Measurements from ENCODE around the gene ZBTB16. TPM values are rescaled to one million over a fixed set of nuclear protein-coding genes. Genes with fewer than 3 reads are reported as not detected.

Gene ZBTB16
- total and polyA plus RNA-seq, 2 of the 4 experiments (the other 2 are of a cell fraction): not detected

DNA sequence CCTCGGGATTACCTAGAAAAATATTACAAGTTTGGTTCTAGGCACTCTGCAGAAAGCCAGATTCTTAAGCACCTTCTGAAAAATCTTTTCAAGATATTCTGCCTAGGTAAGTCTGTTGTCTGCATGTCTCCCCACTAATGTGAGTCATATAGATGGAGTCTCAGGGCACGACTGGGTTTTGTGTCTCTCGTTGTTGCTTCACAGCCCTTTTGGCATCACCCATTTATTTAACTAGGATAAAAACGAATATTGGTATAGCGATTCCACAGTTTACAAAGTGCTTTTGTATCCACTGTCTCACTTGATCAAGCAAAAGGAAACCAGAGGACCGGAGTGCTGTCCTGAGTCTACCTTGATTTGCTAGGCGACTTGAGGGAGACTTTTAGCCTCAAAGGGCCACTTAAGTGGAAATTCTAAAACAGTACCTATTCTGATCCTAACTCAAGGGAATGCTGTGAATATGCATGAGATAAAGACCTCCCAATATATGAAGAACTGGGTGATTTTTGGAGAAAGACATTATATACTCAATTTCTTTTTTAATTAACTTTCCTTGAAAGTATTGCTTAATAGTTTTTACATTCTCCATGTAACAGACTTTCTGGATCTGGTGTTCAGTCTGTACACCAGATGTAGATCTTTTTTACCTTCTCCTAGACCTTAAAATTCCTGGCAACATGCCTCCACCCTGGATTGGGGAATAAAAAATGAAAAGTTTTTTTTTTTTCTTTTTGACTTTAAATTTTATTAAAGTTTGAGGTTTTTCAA lies 237.3 kb downstream of the ZBTB16 start:
- peaks cover 14% of the 10 kb centered on the region for H3K4me1 ChIP-seq (ENCODE audit: control insufficient read depth, insufficient read depth, low read length)
- peak; percentile 45 for DNase-seq
- peaks cover 17 to 23% of the 10 kb centered on the region in 2 experiments for H3K79me1 ChIP-seq (ENCODE audit: low read depth in 1 of 2, low read length in 2 of 2)
- TSS peak; percentile 81 for BruUV-seq (replicated peaks)
- no peaks in the 10 kb centered on the region for H4K20me1 ChIP-seq (ENCODE audit: insufficient read depth, low read length)
- H2BK15ac ChIP-seq (ENCODE audit: low read depth, low read length): peak overlapping the region; percentile 97; the same call in 2 of the 3 replicates
- peak overlapping the region; percentile 100 for H4K91ac ChIP-seq (ENCODE audit: insufficient read depth, low read depth, low read length)
- H2AK9ac ChIP-seq (replicated peaks; ENCODE audit: low read depth, low read length, poor library complexity): peak overlapping the region; percentile 93
- H3K9me1 ChIP-seq (ENCODE audit: insufficient read depth, low read length): peaks cover 8% of the 10 kb centered on the region
- no CpG with 5 or more reads among the region's 7 CpGs for WGBS, 2 experiments (ENCODE audit: extremely low coverage in 2 of 2, insufficient read length in 1 of 2)
- ATAC-seq (ENCODE audit: low read depth): peak; percentile 2
- H3K27ac ChIP-seq (ENCODE audit: insufficient read depth, low read length): peak overlapping the region; percentile 98
- CTCF ChIA-PET: interaction anchor here (1.5 kb wide), 2 partner anchors 8 to 16 kb away, joined by 3 to 7 read pairs; no protein-coding TSS in a partner anchor
- peak overlapping the region; percentile 95 for H3K4me2 ChIP-seq (ENCODE audit: low read depth, low read length)
- intact Hi-C loops (cut with micrococcal nuclease) (loop anchor here (1.0 to 10.0 kb wide), 3 partner anchors 104 to 1208 kb away; partner anchors contain the start of genes C11orf71, CADM1 and RBM7), in situ Hi-C loops (cut with MboI; ENCODE audit: low sequenced_read_pairs) (no loop called here), dilution Hi-C loops (cut with HindIII; ENCODE audit: low sequenced_read_pairs, unreplicated experiment) (no loop called here)
- H3K18ac ChIP-seq (ENCODE audit: low read depth, low read length): peak overlapping the region; percentile 98
- peak overlapping the region; percentile 96 for H3K23ac ChIP-seq (ENCODE audit: low read depth, low read length)
- TF ChIP-seq SMC3 (IDR thresholded peaks at IDR 0.05; ENCODE audit: low read depth, low read length) (no peak), CEBPB (IDR thresholded peaks at IDR 0.05; ENCODE audit: low read depth, low read length) (peak; percentile 66), MAFK (IDR thresholded peaks at IDR 0.05; ENCODE audit: low read depth, low read length) (no peak), CHD1 (IDR thresholded peaks at IDR 0.05; ENCODE audit: low read depth, low read length) (no peak)
- TF ChIP-seq, protein P1, sequence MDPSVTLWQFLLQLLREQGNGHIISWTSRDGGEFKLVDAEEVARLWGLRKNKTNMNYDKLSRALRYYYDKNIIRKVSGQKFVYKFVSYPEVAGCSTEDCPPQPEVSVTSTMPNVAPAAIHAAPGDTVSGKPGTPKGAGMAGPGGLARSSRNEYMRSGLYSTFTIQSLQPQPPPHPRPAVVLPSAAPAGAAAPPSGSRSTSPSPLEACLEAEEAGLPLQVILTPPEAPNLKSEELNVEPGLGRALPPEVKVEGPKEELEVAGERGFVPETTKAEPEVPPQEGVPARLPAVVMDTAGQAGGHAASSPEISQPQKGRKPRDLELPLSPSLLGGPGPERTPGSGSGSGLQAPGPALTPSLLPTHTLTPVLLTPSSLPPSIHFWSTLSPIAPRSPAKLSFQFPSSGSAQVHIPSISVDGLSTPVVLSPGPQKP (IDR thresholded peaks at IDR 0.05; ENCODE audit: borderline replicate concordance, low read depth, low read length): no peak
- peaks cover 4% of the 10 kb centered on the region for H3K9me3 ChIP-seq (ENCODE audit: control insufficient read depth, insufficient read depth, low read length)
- H3K9ac ChIP-seq (ENCODE audit: low read depth, low read length): peak overlapping the region; percentile 97
- H4K5ac ChIP-seq (ENCODE audit: low read depth, low read length): peak overlapping the region; percentile 93
- H2BK5ac ChIP-seq (ENCODE audit: low read depth, low read length, poor library complexity, severe bottlenecking): peak overlapping the region; percentile 100
- H4K8ac ChIP-seq (ENCODE audit: low read depth in 2 of 2, low read length in 2 of 2): peak overlapping the region; percentile 95 to 100
- H2BK20ac ChIP-seq (ENCODE audit: low read depth, low read length): peak overlapping the region; percentile 94
- no peaks in the 10 kb centered on the region for H3K27me3 ChIP-seq (ENCODE audit: control insufficient read depth, insufficient read depth, low read length)
- H2AK5ac ChIP-seq (ENCODE audit: low read depth, low read length): peak overlapping the region; percentile 38
- peak overlapping the region; percentile 86 for H2AFZ ChIP-seq (replicated peaks; ENCODE audit: low read length, poor library complexity)
- peaks cover 8% of the 10 kb centered on the region for H3K36me3 ChIP-seq (ENCODE audit: control insufficient read depth, insufficient read depth, low read length)
- POLR2A ChIA-PET (ENCODE audit: unreplicated experiment): interaction anchor here (0.5 to 1.5 kb wide), 4 partner anchors 8 to 298 kb away, joined by 3 to 7 read pairs (median 3); no protein-coding TSS in a partner anchor
- peak overlapping the region; percentile 99 for H3K56ac ChIP-seq (ENCODE audit: extremely low read depth, insufficient read depth, low read length)
- peak overlapping the region; percentile 62 for H3K4me3 ChIP-seq (ENCODE audit: insufficient read depth, low read depth, low read length)
- peak overlapping the region; percentile 100 for H3K4ac ChIP-seq (ENCODE audit: low read depth, low read length)
- H3K14ac ChIP-seq (replicated peaks; ENCODE audit: low read depth, low read length): peak overlapping the region; percentile 100
- peak overlapping the region; percentile 100 for H2BK120ac ChIP-seq (ENCODE audit: low read depth, low read length)

All from IMR-90 (cell line).